Stimulated activated CD4-positive, alpha-beta T cell treated with anti-CD3 and anti-CD28 coated beads, TNF-alpha, amount 100 ng/mL, for 1 hour (primary cell): ENCODE results near the gene TSSK2.
A peak's percentile ranks its signal among the peaks of the same experiment; 100 is the strongest.

ENCODE experiments used
- DNase-seq, 3 donors: peaks; one replicate each; pipeline ENCODE4 v3.0.0-alpha.2; 2020; ENCODE audit warnings: low read depth in 3 of 3, low spot score in 1 of 3

Gene TSSK2

DNA sequence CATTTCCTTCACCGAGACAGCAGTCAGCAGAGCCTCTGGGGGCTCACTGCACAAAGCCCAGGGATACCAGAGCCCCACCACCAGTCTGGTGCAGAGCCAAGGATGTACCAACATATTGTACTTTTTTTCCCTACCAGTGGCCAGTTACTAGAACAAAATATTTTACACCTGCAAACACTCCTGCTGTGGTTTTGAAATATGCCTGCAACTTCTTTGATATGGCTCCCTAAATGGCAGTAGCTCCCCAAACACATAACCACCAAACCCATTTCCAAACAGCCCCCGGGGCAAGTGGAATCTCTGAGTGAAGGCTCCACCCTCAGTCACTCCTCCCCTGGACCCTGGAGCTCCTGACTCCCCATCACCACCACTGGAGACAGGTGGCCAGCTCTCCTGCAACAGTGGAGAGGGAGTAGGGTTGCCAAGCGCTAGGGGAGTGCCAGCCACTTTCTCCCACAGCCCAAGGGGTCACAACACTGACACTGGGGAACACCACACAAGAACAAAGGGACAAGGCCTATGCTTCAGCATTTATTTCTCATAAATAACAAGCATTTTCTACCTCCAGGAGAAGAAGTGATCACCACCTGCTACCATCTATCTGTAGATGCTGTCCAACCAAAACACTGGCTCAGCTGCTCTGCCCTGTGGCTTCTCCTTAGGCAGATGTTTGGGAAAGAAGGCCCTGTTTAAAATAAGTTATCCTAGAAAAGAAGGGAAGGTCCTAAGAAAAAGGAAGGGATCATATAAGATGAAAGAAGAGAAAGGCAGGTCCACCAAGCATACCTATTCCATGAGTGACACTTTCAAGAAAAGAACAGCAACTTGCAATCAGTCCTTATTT, 24.0 kb upstream of the TSSK2 start:
- DNase-seq, result no peak

DNA sequence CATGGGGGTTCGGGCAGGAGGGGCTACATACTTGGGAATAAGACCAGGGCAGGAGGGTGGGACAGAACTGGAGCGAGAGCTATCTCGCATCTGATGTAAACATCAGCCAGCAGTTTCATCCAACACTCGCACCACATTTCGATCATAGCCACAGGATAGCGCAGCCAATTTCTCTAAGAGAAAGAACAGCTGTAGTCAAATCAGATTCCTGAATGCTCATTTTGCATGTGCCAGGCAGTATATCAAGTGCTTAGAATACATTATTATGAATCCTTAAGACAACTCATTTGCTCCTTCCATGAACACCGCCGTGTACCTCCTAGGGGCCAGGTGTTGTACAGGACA, 23.4 kb upstream of the TSSK2 start:
- DNase-seq, result no peak

GRCh38 chr22:19108807-19109197, 22.3 kb upstream of the TSSK2 start:
- DNase-seq, result no peak

DNA sequence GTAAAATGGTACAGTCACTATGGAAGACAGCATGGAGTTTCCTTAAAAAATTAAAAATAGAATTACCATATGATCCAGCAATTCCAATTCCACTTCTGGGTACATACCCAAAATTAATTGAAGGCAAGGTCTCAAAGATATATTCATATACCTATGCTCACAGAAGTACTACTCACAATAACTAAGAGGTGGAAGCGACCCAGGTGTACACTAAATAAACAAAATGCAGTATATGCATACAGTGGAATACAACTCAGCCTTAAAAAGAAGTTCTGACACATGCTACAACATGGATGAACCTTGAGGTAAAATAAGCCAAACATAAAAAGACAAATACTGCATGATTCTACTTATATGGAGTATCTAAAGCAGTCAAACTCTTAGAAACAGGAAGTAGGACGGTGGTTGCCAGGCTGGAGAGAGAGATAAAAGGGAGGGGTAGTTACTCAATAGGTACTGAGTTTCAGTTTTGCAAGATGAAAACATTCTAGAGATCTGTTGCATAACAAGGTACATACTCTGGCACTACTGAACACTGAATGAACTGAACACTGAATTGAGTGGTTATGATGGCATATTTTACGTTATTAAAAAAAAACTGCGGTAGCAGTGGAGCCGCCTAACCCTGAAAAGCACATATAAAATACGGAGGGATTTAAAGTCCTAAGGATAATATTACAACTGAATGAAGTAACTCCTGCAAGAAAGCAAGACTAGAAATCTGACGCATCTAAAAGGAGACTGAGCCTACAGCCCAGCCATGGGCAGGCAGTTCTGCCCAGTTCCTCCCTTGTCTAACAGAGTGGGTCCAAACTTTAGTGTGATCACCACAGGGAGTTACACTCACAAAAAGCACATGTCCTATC, 21.7 kb upstream of the TSSK2 start:
- DNase-seq, result no peak

GRCh38 chr22:19110064-19110458, 21.0 kb upstream of the TSSK2 start:
- no peak for DNase-seq

GRCh38 chr22:19110646-19111045, 20.5 kb upstream of the TSSK2 start:
- no peak for DNase-seq

DNA sequence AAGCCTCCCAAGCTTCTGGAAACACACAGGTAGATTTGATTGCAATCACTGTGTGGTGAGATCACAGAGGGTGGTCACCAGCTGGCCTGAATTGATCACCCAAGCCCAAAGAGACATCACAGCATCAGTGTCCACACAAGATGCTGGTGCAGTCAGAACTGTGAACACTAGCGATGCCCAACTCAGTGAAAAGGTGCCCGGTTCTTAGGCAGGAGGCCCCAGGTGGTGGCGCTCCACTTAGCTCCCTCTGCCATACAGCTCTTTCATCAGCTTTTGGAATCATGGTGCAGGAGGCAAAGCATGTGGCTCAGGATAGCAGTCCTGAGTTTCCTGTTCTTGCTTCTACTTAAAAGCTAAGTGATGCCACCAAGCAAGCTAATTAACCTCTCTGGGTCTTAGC, 20.0 kb upstream of the TSSK2 start:
- no peak for DNase-seq

- DNase-seq, result no peak
Observed at GRCh38 chr22:19111584-19111983, 19.5 kb upstream of the TSSK2 start.

DNA sequence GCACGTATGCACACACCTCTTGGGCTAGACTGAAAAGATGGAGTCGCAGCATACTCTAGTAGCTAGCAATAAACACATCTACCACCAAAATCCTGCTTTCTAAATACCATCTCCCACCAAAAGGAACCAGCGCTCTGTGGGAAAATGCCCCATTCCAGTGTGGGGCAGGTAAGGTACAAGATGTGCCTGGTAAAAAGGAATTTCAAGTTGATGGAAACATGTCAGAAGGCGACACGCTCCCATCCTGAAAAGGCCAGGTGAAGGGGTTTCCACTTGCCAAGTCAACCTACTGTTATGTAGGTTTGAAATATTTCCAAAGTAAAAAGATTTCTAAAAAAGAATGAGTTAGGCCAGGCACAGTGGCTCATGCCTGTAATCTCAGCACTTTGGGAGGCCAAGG, 17.7 kb upstream of the TSSK2 start:
- DNase-seq, result no peak

DNA sequence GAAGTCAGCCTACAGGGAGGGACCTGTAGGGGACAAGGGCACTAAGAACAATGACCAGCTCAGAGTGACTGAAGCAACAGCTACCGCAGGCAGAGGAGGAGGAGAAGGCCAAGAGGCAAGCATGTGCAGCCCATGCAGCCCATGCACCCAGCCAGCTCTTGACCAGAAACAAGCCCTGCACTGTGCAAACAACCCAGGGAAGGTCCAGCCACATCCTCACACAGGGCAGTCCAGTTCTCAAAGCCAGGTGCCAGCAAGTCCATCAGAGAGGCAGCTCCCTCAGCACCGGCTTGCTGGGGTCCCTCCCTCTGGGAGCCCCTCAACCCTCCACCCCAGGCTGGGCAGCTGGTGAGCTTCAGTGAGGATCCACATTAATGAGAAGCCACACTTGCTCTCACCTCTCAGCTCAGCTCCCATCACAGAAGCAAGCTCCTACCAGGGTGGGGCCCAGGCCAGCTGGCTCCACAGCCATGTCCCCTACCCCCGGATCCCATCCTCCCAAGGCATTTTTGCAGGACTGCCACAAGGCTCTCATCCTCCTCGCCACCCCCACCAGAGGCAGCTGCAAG, 16.0 kb upstream of the TSSK2 start:
- no peak for DNase-seq

- no peak for DNase-seq
Observed at GRCh38 chr22:19115628-19116027, 15.5 kb upstream of the TSSK2 start.

DNA sequence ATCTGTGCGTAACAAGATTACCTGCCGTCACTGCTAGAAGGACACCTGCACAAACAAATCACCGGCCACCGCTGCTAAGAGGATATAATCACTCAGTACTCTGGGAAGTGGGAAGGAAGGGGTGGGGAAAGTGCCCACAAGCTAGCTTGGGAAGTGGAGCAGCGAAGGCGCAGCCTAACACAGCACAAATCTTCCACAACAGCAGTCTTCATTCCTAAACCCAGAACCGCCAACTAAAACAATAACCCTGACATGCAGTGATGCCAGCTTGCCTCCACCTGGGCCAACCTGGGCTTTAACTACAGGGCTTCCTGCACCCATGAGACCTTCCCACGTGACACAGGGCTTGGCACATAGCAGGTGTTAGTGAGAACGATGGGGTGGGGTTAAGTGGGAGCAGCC, 14.0 kb upstream of the TSSK2 start:
- DNase-seq, result no peak

GRCh38 chr22:19118329-19118880, 12.7 kb upstream of the TSSK2 start:
- DNase-seq, result no peak

DNA sequence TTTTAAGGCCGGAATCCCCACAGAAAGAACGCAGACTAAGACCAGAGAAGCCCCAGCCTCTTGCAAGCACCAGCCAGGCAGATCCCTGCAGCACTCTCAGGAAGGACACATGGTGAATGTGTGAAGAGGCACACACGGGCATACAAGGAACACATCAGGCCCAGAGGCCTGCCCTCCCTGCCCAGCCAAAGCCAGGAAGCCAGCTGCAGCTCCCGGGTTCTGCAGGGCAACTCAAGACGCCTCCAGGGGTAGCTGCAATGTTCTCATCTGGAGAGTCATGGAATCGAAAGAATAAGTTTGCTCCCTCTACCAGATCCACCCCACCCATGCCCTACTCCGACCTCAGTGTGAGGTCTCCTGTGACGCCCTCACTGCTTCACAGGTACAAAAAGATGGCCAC, 11.2 kb upstream of the TSSK2 start:
- no peak for DNase-seq

- DNase-seq, result peak in 1 of 3 donors; percentile 14
Observed at GRCh38 chr22:19120829-19121630, 10.1 kb upstream of the TSSK2 start.

- no peak for DNase-seq
Observed at GRCh38 chr22:19121631-19122142, 9.4 kb upstream of the TSSK2 start.

DNA sequence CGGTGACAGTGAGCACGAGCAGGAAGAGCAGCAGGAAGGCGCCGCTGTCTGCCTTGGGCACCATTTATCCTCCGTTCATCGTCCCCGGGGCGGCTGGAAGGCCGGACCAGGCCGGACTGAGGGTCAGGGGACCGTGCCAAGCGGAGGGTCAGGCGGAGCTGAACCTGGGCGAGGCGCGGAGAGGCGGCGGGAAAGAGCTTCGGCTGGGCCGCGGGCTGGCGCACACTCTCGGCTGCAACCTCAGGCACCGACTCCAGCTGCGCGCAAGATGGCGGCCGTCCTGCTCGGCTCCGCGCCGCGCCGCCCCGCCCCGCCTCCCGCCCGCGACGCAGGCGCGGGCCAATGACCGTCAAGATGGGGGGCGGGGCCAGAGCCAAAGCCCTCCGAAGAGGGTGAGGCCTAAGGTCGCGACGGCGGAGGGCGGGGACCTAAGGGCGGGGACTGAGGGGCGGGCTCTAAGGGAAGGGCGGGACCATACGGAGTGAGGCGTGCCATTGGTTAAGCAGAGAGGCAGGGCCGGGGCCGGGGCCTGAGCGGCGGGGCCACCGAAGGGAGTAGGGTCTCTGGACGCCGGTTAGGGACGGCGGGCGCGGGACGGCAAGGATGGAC, 8.9 kb upstream of the TSSK2 start, which contains the start of gene DGCR2:
Gene DGCR2, minus strand, starts transcription at position 270 of the 609 bp plus-strand sequence. Its CDS starts 206 bp downstream, at position 64.
- DNase-seq, result peak; percentile 92 to 96 (median 95)

GRCh38 chr22:19122752-19123492, 8.2 kb upstream of the TSSK2 start:
- no peak for DNase-seq

DNA sequence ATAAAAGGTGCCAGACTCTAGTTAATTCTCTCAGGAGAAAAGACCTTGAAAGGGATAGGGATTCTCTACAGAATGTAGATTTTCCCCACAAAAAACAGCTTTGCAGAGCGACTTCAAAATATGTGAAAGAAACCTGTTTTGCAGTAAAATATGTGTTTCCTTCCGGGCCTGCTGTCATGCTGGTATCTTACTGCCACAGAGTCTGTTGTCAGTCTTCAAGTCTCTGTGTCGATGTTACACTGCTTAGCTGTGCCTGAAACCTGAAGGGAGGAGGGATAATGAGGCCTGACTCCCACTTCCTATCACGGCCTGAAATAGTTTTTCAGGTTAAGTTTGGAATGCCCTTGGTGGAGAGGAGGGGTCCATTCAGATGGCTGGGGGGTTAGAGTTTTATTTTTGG, 7.2 kb upstream of the TSSK2 start:
- DNase-seq, result no peak
